ENCODE measurements around the gene SPTB. TPM values are rescaled to one million over a fixed set of nuclear protein-coding genes. Genes with fewer than 3 reads are reported as not detected.

The SPTB gene
- total RNA-seq, 1 experiment from 2014 or later: 2.3 TPM

- TF ChIP-seq CTCF (conservative IDR thresholded peaks at IDR 0.05): no peak
- no peak for DNase-seq
- Histone ChIP-seq H4K8ac (replicated peaks; ENCODE audit: insufficient read length, low read depth, low read length) (no peak overlapping the region), H2BK20ac (ENCODE audit: low read depth, low read length, poor library complexity, severe bottlenecking) (no peak overlapping the region), H3K56ac (ENCODE audit: insufficient read length, low read depth, low read length) (no peak overlapping the region), H3K79me2 (ENCODE audit: insufficient read depth, low read length) (no peaks in the 10 kb centered on the region), H2BK5ac (ENCODE audit: insufficient read length, low read length) (no peak overlapping the region), H2AFZ (ENCODE audit: low read length) (no peak overlapping the region), H3K23me2 (ENCODE audit: insufficient read length, low read depth, low read length, poor library complexity, severe bottlenecking) (no peaks in the 10 kb centered on the region), H3K14ac (ENCODE audit: insufficient read depth, low read length) (no peak overlapping the region), H3K4me1 (ENCODE audit: insufficient read depth, low read length) (peaks cover 4% of the 10 kb centered on the region; the same call in 1 of the 2 replicates), H3T11ph (ENCODE audit: low read length) (no peak overlapping the region), H3K27ac (ENCODE audit: insufficient read length, low read depth, low read length) (no peak overlapping the region), H2BK12ac (ENCODE audit: insufficient read length, low read depth, low read length) (no peak overlapping the region), H2AK5ac (ENCODE audit: insufficient read length, low read length) (no peak overlapping the region), H4K5ac (ENCODE audit: insufficient read length, low read depth, low read length) (no peak overlapping the region), H3K9ac (ENCODE audit: extremely low read depth, insufficient read length, low read length) (no peak overlapping the region), H3K4ac (ENCODE audit: low read depth, low read length) (no peak overlapping the region), H4K91ac (ENCODE audit: insufficient read length, low read depth, low read length) (no peak overlapping the region), H2BK120ac (ENCODE audit: low read depth, low read length, poor library complexity, severe bottlenecking) (no peak overlapping the region), H3K27me3 (ENCODE audit: insufficient read depth, low read length) (no peaks in the 10 kb centered on the region), H3K4me2 (ENCODE audit: insufficient read depth, insufficient read length, low read length) (no peak overlapping the region), H3K23ac (ENCODE audit: insufficient read length, low read depth, low read length) (no peak overlapping the region), H3K18ac (ENCODE audit: insufficient read length, low read depth, low read length) (no peak overlapping the region), H4K20me1 (ENCODE audit: control insufficient read depth, insufficient read depth, insufficient read length) (no peaks in the 10 kb centered on the region), H3K79me1 (ENCODE audit: insufficient read depth, low read depth, low read length, poor library complexity, severe bottlenecking) (no peaks in the 10 kb centered on the region), H2BK15ac (ENCODE audit: low read depth, low read length) (no peak overlapping the region), H3K9me3 (ENCODE audit: control insufficient read depth, low read depth, low read length) (no peaks in the 10 kb centered on the region)
- whole genome bisulfite sequencing (ENCODE audit: extremely low coverage, insufficient read length, low lambda C conversion rate): no CpG with 5 or more reads among the region's 2 CpGs
- peaks cover 14% of the 10 kb centered on the region for H3K27me3 Mint-ChIP-seq (ENCODE audit: low read depth)
- no peak overlapping the region for H3K4me3 Mint-ChIP-seq
- H3K36me3 Mint-ChIP-seq (ENCODE audit: insufficient read depth in 1 of 3, low read depth in 3 of 3): no peaks in the 10 kb centered on the region; a peak in 1 of 7 replicates
- H3K27ac Mint-ChIP-seq: no peak overlapping the region
- peaks cover 0 to 3% of the 10 kb centered on the region in 2 experiments; a peak in 2 of 5 replicates for H3K9me3 Mint-ChIP-seq
- H3K4me1 Mint-ChIP-seq: peaks cover 15 to 17% of the 10 kb centered on the region in 2 experiments
Measured at GRCh38 chr14:64868379-64868778, 11.3 kb downstream of the SPTB start.
